Endothelial cell of umbilical vein (primary cell): ENCODE results near the gene MAGI3. TPM values are rescaled to one million over a fixed set of nuclear protein-coding genes. Genes with fewer than 3 reads are reported as not detected.

ENCODE experiments used
- BruUV-seq: library from RNA; stranded (reverse); fragments of 400-500 nt; replicated peaks from 2 replicates; lab custom pipeline; 2021; lab: Mats Ljungman, UMichigan
- CTCF ChIA-PET: fragments of 300-600, 350-600 bp; sonication (Branson Sonifier 250); formaldehyde crosslinking; loops from one replicate; lab custom pipeline; 2021; ENCODE audit warnings: antibody characterized with exemption, inconsistent platforms; lab: Charles Lee
- POLR2A ChIA-PET: fragments of 300-600, 350-600 bp; sonication (Branson Sonifier 250); formaldehyde crosslinking; loops from one replicate; lab custom pipeline; 2021; ENCODE audit warnings: antibody characterized with exemption, inconsistent platforms; lab: Charles Lee
- DNase-seq: peaks from one replicate; pipeline ENCODE4 v3.0.0-alpha.2; 2011; ENCODE audit warnings: low read depth, low spot score
- FAIRE-seq: peaks from 2 replicates; lab custom pipeline; 2011; peaks lifted over from hg19 to GRCh38; lab: Jason Lieb, UNC
- H2AFZ ChIP-seq: 2 replicates; pipeline ENCODE4 v1.6.0; 2012; ENCODE audit warnings: low read depth, low read length, control low read depth, inconsistent platforms
- H3K27ac ChIP-seq: 2 replicates; pipeline ENCODE4 v1.5.1; 2011; ENCODE audit warnings: low read depth, mild to moderate bottlenecking, control low read depth, low read length, moderate library complexity; ENCODE audit not compliant: insufficient read depth
- H3K27me3 ChIP-seq, 2 experiments: 2 replicates each; pipeline versions ENCODE4 v1.6.0 to v1.6.1; 2011; ENCODE audit warnings: low read length in 2 of 2, mixed read lengths in 1 of 2; ENCODE audit not compliant: control insufficient read depth in 2 of 2, insufficient read depth in 2 of 2
- H3K36me3 ChIP-seq, 2 experiments: 2 replicates in 1 of 2; 3 replicates in 1 of 2; pipeline ENCODE4 v1.5.1; 2011; ENCODE audit warnings: low read length in 2 of 2, mild to moderate bottlenecking in 1 of 2, moderate library complexity in 1 of 2; ENCODE audit not compliant: control insufficient read depth in 2 of 2, insufficient read depth in 2 of 2; ENCODE audit errors: extremely low read depth in 1 of 2
- H3K4me1 ChIP-seq: 3 replicates; pipeline ENCODE4 v1.5.1; 2011; ENCODE audit warnings: mild to moderate bottlenecking, low read length; ENCODE audit not compliant: control insufficient read depth, insufficient read depth; ENCODE audit errors: extremely low read depth
- H3K4me2 ChIP-seq: 2 replicates; pipeline ENCODE4 v1.6.1; 2011; ENCODE audit warnings: low read length, control low read depth, mixed read lengths; ENCODE audit not compliant: insufficient read depth
- H3K4me3 ChIP-seq, 3 experiments: fragments of 200-600 bp in 1 of 3; sonication (generic), shearing (Covaris generic) in 1 of 3; replicated peaks in 1 of 3; 2 replicates each; pipeline ENCODE4 v1.5.1; 2011 to 2016; ENCODE audit warnings: control low read depth in 3 of 3, low read length in 3 of 3, mild to moderate bottlenecking in 2 of 3, inconsistent platforms in 1 of 3, low read depth in 1 of 3, moderate library complexity in 1 of 3; ENCODE audit not compliant: insufficient read depth in 1 of 3
- H3K79me2 ChIP-seq: 2 replicates; pipeline ENCODE4 v1.6.0; 2012; ENCODE audit warnings: low read length, inconsistent platforms; ENCODE audit not compliant: control insufficient read depth, insufficient read depth
- H3K9ac ChIP-seq: replicated peaks from 2 replicates; pipeline ENCODE3; 2011; ENCODE audit warnings: low read length, control low read depth; ENCODE audit not compliant: insufficient read depth; ENCODE audit errors: extremely low read depth
- H3K9me1 ChIP-seq: replicated peaks from 3 replicates; pipeline ENCODE4 v1.6.0; 2011; ENCODE audit warnings: mild to moderate bottlenecking, low read length; ENCODE audit not compliant: control insufficient read depth, insufficient read depth; ENCODE audit errors: extremely low read depth
- H3K9me3 ChIP-seq: replicated peaks from 2 replicates; pipeline ENCODE4 v1.5.1; 2012; ENCODE audit warnings: low read length, inconsistent platforms; ENCODE audit not compliant: control insufficient read depth, insufficient read depth
- H4K20me1 ChIP-seq: replicated peaks from 2 replicates; pipeline ENCODE3; 2011; ENCODE audit warnings: mild to moderate bottlenecking, low read length; ENCODE audit not compliant: control insufficient read depth, insufficient read depth; ENCODE audit errors: extremely low read depth
- EZH2 ChIP-seq: IDR thresholded peaks from 2 replicates; pipeline ENCODE4 v1.6.1; 2012; ENCODE audit warnings: borderline replicate concordance, low read depth, mild to moderate bottlenecking, moderate library complexity, low read length, inconsistent platforms; ENCODE audit not compliant: severe bottlenecking
- FOS ChIP-seq: IDR thresholded peaks from 2 replicates; pipeline ENCODE4 v1.6.1; 2011; ENCODE audit warnings: mild to moderate bottlenecking, low read length, moderate library complexity, borderline replicate concordance; ENCODE audit not compliant: insufficient read depth
- GATA2 ChIP-seq: IDR thresholded peaks from 2 replicates; pipeline ENCODE4 v1.7.0; 2011; ENCODE audit warnings: low read depth, mild to moderate bottlenecking, moderate library complexity, mixed read lengths, low read length; ENCODE audit not compliant: insufficient read length, insufficient read depth
- JUN ChIP-seq: IDR thresholded peaks from 2 replicates; pipeline ENCODE4 v1.6.1; 2011; ENCODE audit warnings: borderline replicate concordance, low read depth; ENCODE audit not compliant: insufficient read length, insufficient read depth
- MYC ChIP-seq: IDR thresholded peaks from one replicate; pipeline ENCODE4 v1.6.1; 2011; ENCODE audit warnings: mild to moderate bottlenecking, low read depth, low read length
- POLR2A ChIP-seq: IDR thresholded peaks from 2 replicates; pipeline ENCODE4 v1.6.1; 2012; ENCODE audit warnings: low read depth, mild to moderate bottlenecking, control low read depth, low read length
- POLR2AphosphoS5 ChIP-seq: IDR thresholded peaks from 2 replicates; pipeline ENCODE4 v1.6.1; 2012; ENCODE audit warnings: low read depth, mild to moderate bottlenecking, control low read depth, low read length, moderate library complexity; ENCODE audit not compliant: insufficient read depth
- dilution Hi-C: fragments of 300-500 bp; cut with MboI; formaldehyde crosslinking; loops from one replicate; pipeline ENCODE4 v1.15.0; 2019; ENCODE audit warnings: low sequenced_read_pairs; ENCODE audit not compliant: extremely low pct_ligation_motif_present
- intact Hi-C: fragments of 100-400 bp; cut with micrococcal nuclease; formaldehyde crosslinking; loops from one replicate; pipeline ENCODE4 v1.10.0; 2022
- polyA plus RNA-seq, 4 experiments: library from polyadenylated mRNA; depleted of rRNA in 3 of 4; stranded (reverse) in 3 of 4; unstranded in 1 of 4; fragments of >200 nt; gene quantifications; 2 replicates each; pipeline versions ENCODE4 v1.2.1 to v1.2.3, GENCODE V29; 2011 to 2012; ENCODE audit warnings: missing spikeins in 1 of 4
- total RNA-seq: library from RNA; stranded (reverse); gene quantifications from 2 replicates; pipeline ENCODE4 v1.2.3, GENCODE V29; 2021
- TF ChIP-seq, protein P1 (sequence below): IDR thresholded peaks from 2 replicates; pipeline ENCODE4 v1.6.1; 2011; ENCODE audit not compliant: insufficient read depth, insufficient read length
- TF ChIP-seq, protein P2 (sequence below), 2 donors: IDR thresholded peaks; 1 replicate in 1 of 2; 2 replicates in 1 of 2; pipeline ENCODE4 v1.5.1; 2011; ENCODE audit warnings: low read length in 2 of 2, mild to moderate bottlenecking in 2 of 2, moderate library complexity in 2 of 2, control low read depth in 1 of 2, inconsistent platforms in 1 of 2, low read depth in 1 of 2; ENCODE audit not compliant: insufficient read depth in 1 of 2; ENCODE audit errors: extremely low read depth in 1 of 2

The MAGI3 gene
- total and polyA plus RNA-seq, 2 donors (not counting 3 experiments of a cell fraction or from before 2014, with no cell fraction given) = 2.8 to 16.1 TPM

DNA sequence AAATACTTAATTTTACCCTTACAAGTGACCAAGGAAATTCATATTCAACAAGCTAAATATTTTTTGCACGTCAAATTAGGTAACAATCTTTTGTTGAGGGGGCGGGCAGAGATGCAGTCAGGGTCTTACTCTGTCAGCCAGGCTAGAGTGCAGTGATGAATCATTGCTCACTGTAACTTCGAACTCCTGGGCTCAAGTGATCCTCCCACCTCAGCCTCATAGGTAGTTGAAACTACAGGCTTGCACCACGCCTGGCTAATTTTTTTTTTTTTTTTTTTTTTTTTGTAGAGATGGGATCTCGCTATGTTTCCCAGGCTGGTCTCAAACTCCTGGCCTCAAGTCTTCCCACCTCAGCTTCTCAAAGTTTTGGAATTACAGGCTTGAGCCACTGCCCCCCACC lies 342.5 kb downstream of the MAGI3 start:
- ChIA-PET POLR2A (interaction anchor here (0.6 kb wide), 1 partner anchor 913 kb away, joined by 4 read pairs; no protein-coding TSS in a partner anchor), CTCF (no interaction called here)
- Histone ChIP-seq H3K27ac (no peak overlapping the region), H3K9me3 (no peaks in the 10 kb centered on the region), H3K27me3 (no peaks in the 10 kb centered on the region), H2AFZ (no peak overlapping the region), H4K20me1 (no peaks in the 10 kb centered on the region), H3K4me3 (no peak overlapping the region), H3K36me3 (peaks cover 5 to 14% of the 10 kb centered on the region in 2 experiments), H3K4me2 (no peak overlapping the region), H3K9ac (no peak overlapping the region), H3K4me1 (no peaks in the 10 kb centered on the region), H3K9me1 (no peaks in the 10 kb centered on the region), H3K79me2 (no peaks in the 10 kb centered on the region)
- FAIRE-seq (no peak), DNase-seq (no peak)
- BruUV-seq = no TSS peak
- dilution Hi-C loops (no loop called here), intact Hi-C loops (no loop called here)
- TF ChIP-seq MYC (no peak), GATA2 (no peak), FOS (no peak), POLR2A (no peak), EZH2 (no peak), POLR2AphosphoS5 (no peak), JUN (no peak)
- TF ChIP-seq, protein P1, sequence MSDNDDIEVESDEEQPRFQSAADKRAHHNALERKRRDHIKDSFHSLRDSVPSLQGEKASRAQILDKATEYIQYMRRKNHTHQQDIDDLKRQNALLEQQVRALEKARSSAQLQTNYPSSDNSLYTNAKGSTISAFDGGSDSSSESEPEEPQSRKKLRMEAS = no peak
- TF ChIP-seq, protein P2, sequence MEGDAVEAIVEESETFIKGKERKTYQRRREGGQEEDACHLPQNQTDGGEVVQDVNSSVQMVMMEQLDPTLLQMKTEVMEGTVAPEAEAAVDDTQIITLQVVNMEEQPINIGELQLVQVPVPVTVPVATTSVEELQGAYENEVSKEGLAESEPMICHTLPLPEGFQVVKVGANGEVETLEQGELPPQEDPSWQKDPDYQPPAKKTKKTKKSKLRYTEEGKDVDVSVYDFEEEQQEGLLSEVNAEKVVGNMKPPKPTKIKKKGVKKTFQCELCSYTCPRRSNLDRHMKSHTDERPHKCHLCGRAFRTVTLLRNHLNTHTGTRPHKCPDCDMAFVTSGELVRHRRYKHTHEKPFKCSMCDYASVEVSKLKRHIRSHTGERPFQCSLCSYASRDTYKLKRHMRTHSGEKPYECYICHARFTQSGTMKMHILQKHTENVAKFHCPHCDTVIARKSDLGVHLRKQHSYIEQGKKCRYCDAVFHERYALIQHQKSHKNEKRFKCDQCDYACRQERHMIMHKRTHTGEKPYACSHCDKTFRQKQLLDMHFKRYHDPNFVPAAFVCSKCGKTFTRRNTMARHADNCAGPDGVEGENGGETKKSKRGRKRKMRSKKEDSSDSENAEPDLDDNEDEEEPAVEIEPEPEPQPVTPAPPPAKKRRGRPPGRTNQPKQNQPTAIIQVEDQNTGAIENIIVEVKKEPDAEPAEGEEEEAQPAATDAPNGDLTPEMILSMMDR (IDR thresholded peaks at IDR 0.05; ENCODE audit: extremely low read depth in 1 of 2, insufficient read depth in 1 of 2, low read depth in 1 of 2, low read length in 2 of 2) = no peak
